H1 (cell line): ENCODE data around the gene APOL1. TPM values are rescaled to one million over a fixed set of nuclear protein-coding genes. Genes with fewer than 3 reads are reported as not detected.

Experiments
- CTCF ChIA-PET: fragments of 300-600 bp; sonication (Branson Sonifier 250); formaldehyde crosslinking; loops from one replicate; lab custom pipeline; 2021; ENCODE audit not compliant: partially characterized antibody; lab: Charles Lee
- POLR2A ChIA-PET: fragments of 300-600 bp; sonication (Branson Sonifier 250); formaldehyde crosslinking; loops from one replicate; lab custom pipeline; 2021; ENCODE audit warnings: inconsistent platforms; ENCODE audit not compliant: partially characterized antibody; lab: Charles Lee
- DNase-seq, 2 experiments: peaks; one replicate each; pipeline versions ENCODE4 v3.0.0 to v3.0.0-alpha.2; 2010 to 2022; ENCODE audit warnings: low spot score in 2 of 2, low read depth in 1 of 2, mixed read lengths in 1 of 2
- FAIRE-seq: peaks from 2 replicates; lab custom pipeline; 2011; peaks lifted over from hg19 to GRCh38; lab: Jason Lieb, UNC
- H2AFZ ChIP-seq: 2 replicates; pipeline ENCODE4 v1.8.1; 2012; ENCODE audit warnings: low read length, inconsistent platforms
- H2AK5ac ChIP-seq: 2 replicates; pipeline ENCODE4 v1.6.1; 2013; ENCODE audit warnings: low read depth, low read length
- H2BK120ac ChIP-seq: replicated peaks from 2 replicates; pipeline ENCODE3; 2013; ENCODE audit warnings: low read depth, low read length, inconsistent platforms
- H2BK12ac ChIP-seq: 2 replicates; pipeline ENCODE4 v1.6.1; 2013; ENCODE audit warnings: low read depth, low read length
- H2BK15ac ChIP-seq: 2 replicates; pipeline ENCODE4 v1.6.1; 2013; ENCODE audit warnings: low read length
- H2BK20ac ChIP-seq: 2 replicates; pipeline ENCODE4 v1.6.1; 2013; ENCODE audit warnings: low read length
- H2BK5ac ChIP-seq: 2 replicates; pipeline ENCODE4 v1.6.1; 2013; ENCODE audit warnings: low read depth, low read length
- H3K14ac ChIP-seq: 2 replicates; pipeline ENCODE4 v1.6.1; 2013; ENCODE audit warnings: inconsistent platforms; ENCODE audit not compliant: insufficient read length
- H3K18ac ChIP-seq: 2 replicates; pipeline ENCODE4 v1.6.1; 2013; ENCODE audit warnings: low read length; ENCODE audit errors: extremely low read depth
- H3K23ac ChIP-seq: 2 replicates; pipeline ENCODE4 v1.6.1; 2013; ENCODE audit warnings: inconsistent platforms; ENCODE audit not compliant: insufficient read length
- H3K23me2 ChIP-seq: 2 replicates; pipeline ENCODE4 v1.6.1; 2013; ENCODE audit warnings: low read depth, low read length
- H3K27ac ChIP-seq: 2 replicates; pipeline ENCODE4 v1.6.1; 2011; ENCODE audit warnings: low read depth, low read length, inconsistent platforms
- H3K27me3 ChIP-seq, 4 experiments: replicated peaks in 1 of 4; 1 replicate in 1 of 4; 2 replicates in 3 of 4; pipeline versions ENCODE4 v1.6.1 to v1.8.1; 2011 to 2013; ENCODE audit warnings: low read length in 3 of 4, mild to moderate bottlenecking in 3 of 4, inconsistent platforms in 2 of 4, mixed read lengths in 2 of 4, moderate library complexity in 1 of 4; ENCODE audit not compliant: control insufficient read depth in 3 of 4, insufficient read depth in 3 of 4; ENCODE audit errors: extremely low read depth in 1 of 4
- H3K36me3 ChIP-seq, 4 experiments: 2 replicates each; pipeline versions ENCODE4 v1.6.1 to v1.8.1; 2011 to 2013; ENCODE audit warnings: mild to moderate bottlenecking in 4 of 4, low read length in 3 of 4, moderate library complexity in 2 of 4, control low read depth in 1 of 4, inconsistent platforms in 1 of 4; ENCODE audit not compliant: insufficient read depth in 4 of 4, control insufficient read depth in 2 of 4
- H3K4ac ChIP-seq: replicated peaks from 2 replicates; pipeline ENCODE3; 2013; ENCODE audit warnings: low read length, low read depth, mixed read lengths, inconsistent platforms; ENCODE audit not compliant: insufficient read length
- H3K4me1 ChIP-seq, 4 experiments: replicated peaks in 1 of 4; 1 replicate in 1 of 4; 2 replicates in 3 of 4; pipeline versions ENCODE4 v1.6.1 to v1.8.1; 2011 to 2013; ENCODE audit warnings: low read length in 3 of 4, inconsistent platforms in 2 of 4, mixed read lengths in 1 of 4; ENCODE audit not compliant: insufficient read depth in 4 of 4, control insufficient read depth in 3 of 4
- H3K4me2 ChIP-seq, 2 experiments: 2 replicates each; pipeline versions ENCODE4 v1.6.1 to v1.8.1; 2011 to 2013; ENCODE audit warnings: low read depth in 2 of 2, low read length in 2 of 2, control low read depth in 1 of 2, inconsistent platforms in 1 of 2, mild to moderate bottlenecking in 1 of 2; ENCODE audit not compliant: insufficient read depth in 1 of 2
- H3K4me3 ChIP-seq, 4 experiments: fragments of 200-600, 300-600 bp in 1 of 4; sonication (generic), shearing (Covaris generic), sonication (Bioruptor Twin) in 1 of 4; 2 replicates each; pipeline versions ENCODE4 v1.5.1 to v1.8.1; 2011 to 2016; ENCODE audit warnings: low read length in 4 of 4, low read depth in 3 of 4, control low read depth in 2 of 4, inconsistent platforms in 2 of 4, mild to moderate bottlenecking in 2 of 4, mixed read lengths in 1 of 4, moderate library complexity in 1 of 4; ENCODE audit not compliant: insufficient read depth in 2 of 4; ENCODE audit errors: extremely low read depth in 1 of 4
- H3K56ac ChIP-seq: replicated peaks from 2 replicates; pipeline ENCODE3; 2013; ENCODE audit warnings: low read depth, mild to moderate bottlenecking, mixed read lengths, low read length, inconsistent platforms; ENCODE audit not compliant: insufficient read length
- H3K79me1 ChIP-seq: 2 replicates; pipeline ENCODE4 v1.6.1; 2013; ENCODE audit warnings: low read depth, low read length, control low read depth
- H3K79me2 ChIP-seq, 2 experiments: 2 replicates each; pipeline versions ENCODE4 v1.6.1 to v1.8.1; 2012 to 2013; ENCODE audit warnings: low read length in 2 of 2, mild to moderate bottlenecking in 2 of 2, inconsistent platforms in 1 of 2; ENCODE audit not compliant: insufficient read depth in 2 of 2, control insufficient read depth in 1 of 2
- H3K9ac ChIP-seq, 4 experiments: replicated peaks in 1 of 4; 1 replicate in 1 of 4; 2 replicates in 3 of 4; pipeline versions ENCODE4 v1.6.1 to v1.8.1; 2011 to 2013; ENCODE audit warnings: low read depth in 3 of 4, low read length in 3 of 4, control low read depth in 2 of 4, mild to moderate bottlenecking in 2 of 4, moderate library complexity in 2 of 4, inconsistent platforms in 1 of 4; ENCODE audit errors: extremely low read depth in 1 of 4
- H3K9me3 ChIP-seq, 2 experiments: 2 replicates each; pipeline versions ENCODE4 v1.6.1 to v1.8.1; 2012 to 2013; ENCODE audit warnings: mild to moderate bottlenecking in 2 of 2, moderate library complexity in 2 of 2, control low read depth in 1 of 2, inconsistent platforms in 1 of 2, low read depth in 1 of 2, low read length in 1 of 2, mixed read lengths in 1 of 2; ENCODE audit not compliant: insufficient read depth in 2 of 2
- H4K20me1 ChIP-seq, 2 experiments: replicated peaks in 1 of 2; 2 replicates each; pipeline versions ENCODE3 to v1.8.1; 2011 to 2013; ENCODE audit warnings: inconsistent platforms in 2 of 2, low read length in 2 of 2, mild to moderate bottlenecking in 1 of 2; ENCODE audit not compliant: insufficient read depth in 2 of 2, control insufficient read depth in 1 of 2
- H4K5ac ChIP-seq: 2 replicates; pipeline ENCODE4 v1.6.1; 2013; ENCODE audit warnings: low read length, low read depth, mixed read lengths, inconsistent platforms; ENCODE audit not compliant: insufficient read length
- H4K8ac ChIP-seq: 2 replicates; pipeline ENCODE4 v1.8.0; 2013; ENCODE audit warnings: mild to moderate bottlenecking, moderate library complexity, low read length, inconsistent platforms; ENCODE audit not compliant: insufficient read depth; ENCODE audit errors: extremely low read depth
- H4K91ac ChIP-seq: replicated peaks from 2 replicates; pipeline ENCODE3; 2013; ENCODE audit warnings: low read length, mixed read lengths, inconsistent platforms; ENCODE audit not compliant: insufficient read length
- BACH1 ChIP-seq: IDR thresholded peaks from 2 replicates; pipeline ENCODE4 v1.6.1; 2012; ENCODE audit warnings: low read length, improper control_type of control experiment
- BRCA1 ChIP-seq: IDR thresholded peaks from 2 replicates; pipeline ENCODE4 v1.6.1; 2012; ENCODE audit warnings: low read depth, low read length, improper control_type of control experiment
- CEBPB ChIP-seq: IDR thresholded peaks from 2 replicates; pipeline ENCODE4 v1.6.1; 2012; ENCODE audit warnings: low read depth, low read length
- CHD1 ChIP-seq: IDR thresholded peaks from 2 replicates; pipeline ENCODE4 v1.6.1; 2012; ENCODE audit warnings: low read depth, low read length, improper control_type of control experiment
- KDM5A ChIP-seq: fragments of 200-600 bp; IDR thresholded peaks from 2 replicates; pipeline ENCODE4 v1.7.1; 2012; ENCODE audit warnings: mild to moderate bottlenecking, low read length, inconsistent platforms, mixed read lengths
- POLR2AphosphoS5 ChIP-seq: IDR thresholded peaks from 2 replicates; pipeline ENCODE4 v1.6.1; 2011; ENCODE audit warnings: low read depth, low read length
- SIX5 ChIP-seq: IDR thresholded peaks from 2 replicates; pipeline ENCODE4 v1.6.1; 2011; ENCODE audit warnings: mild to moderate bottlenecking, low read depth, low read length
- SUZ12 ChIP-seq: fragments of 200-600 bp; sonication (generic); IDR thresholded peaks from 2 replicates; pipeline ENCODE4 v1.6.1; 2012; ENCODE audit warnings: mild to moderate bottlenecking, inconsistent platforms, low read length, moderate library complexity, mixed read lengths
- TCF12 ChIP-seq: IDR thresholded peaks from 2 replicates; pipeline ENCODE4 v1.6.1; 2011; ENCODE audit warnings: low read depth, mild to moderate bottlenecking, low read length
- WGBS, 2 experiments: shearing (Covaris generic) in 1 of 2; methylation state at CpG; one replicate each; pipeline versions ENCODE4 v1.1.6 to v1.1.7; 2013 to 2015; ENCODE audit warnings: low lambda C conversion rate in 2 of 2, mixed read lengths in 2 of 2, inconsistent platforms in 1 of 2, low coverage in 1 of 2, missing lambda C conversion rate in 1 of 2; ENCODE audit not compliant: insufficient replicate concordance in 2 of 2, insufficient coverage in 1 of 2, insufficient read length in 1 of 2; ENCODE audit errors: extremely low coverage in 1 of 2, missing lambda C conversion rate in 1 of 2; 5-methylcytosine and 5-hydroxymethylcytosine counted together
- polyA plus RNA-seq, 7 experiments: library from polyadenylated mRNA; depleted of rRNA in 3 of 7; stranded (reverse) in 5 of 7; unstranded in 2 of 7; fragments of >200 nt in 5 of 7; fragments of 200-250 nt in 2 of 7; gene quantifications; 1 replicate in 5 of 7; 2 replicates in 1 of 7; 4 replicates in 1 of 7; pipeline versions ENCODE4 v1.2.1 to v1.2.3, GENCODE V29; 2011 to 2013; ENCODE audit warnings: missing spikeins in 2 of 7, mixed read lengths in 2 of 7
- total RNA-seq: library from RNA; stranded (reverse); fragmentation: NEBNext Ultra II Directional; extraction: Animal tissue kit (Norgen Biotek cat#: 25700); gene quantifications from 2 replicates; pipeline ENCODE4 v1.2.1, GENCODE V29; 2021
- TF ChIP-seq, protein P1 (sequence below): IDR thresholded peaks from 2 replicates; pipeline ENCODE4 v1.6.1; 2012; ENCODE audit warnings: inconsistent platforms
- TF ChIP-seq, protein P2 (sequence below): IDR thresholded peaks from 2 replicates; pipeline ENCODE4 v1.6.1; 2012; ENCODE audit warnings: low read length, inconsistent platforms

APOL1 gene
- total and polyA plus RNA-seq, 2 of the 8 experiments (the other 6 are each of a cell fraction or from before 2014, with no cell fraction given): not detected

DNA sequence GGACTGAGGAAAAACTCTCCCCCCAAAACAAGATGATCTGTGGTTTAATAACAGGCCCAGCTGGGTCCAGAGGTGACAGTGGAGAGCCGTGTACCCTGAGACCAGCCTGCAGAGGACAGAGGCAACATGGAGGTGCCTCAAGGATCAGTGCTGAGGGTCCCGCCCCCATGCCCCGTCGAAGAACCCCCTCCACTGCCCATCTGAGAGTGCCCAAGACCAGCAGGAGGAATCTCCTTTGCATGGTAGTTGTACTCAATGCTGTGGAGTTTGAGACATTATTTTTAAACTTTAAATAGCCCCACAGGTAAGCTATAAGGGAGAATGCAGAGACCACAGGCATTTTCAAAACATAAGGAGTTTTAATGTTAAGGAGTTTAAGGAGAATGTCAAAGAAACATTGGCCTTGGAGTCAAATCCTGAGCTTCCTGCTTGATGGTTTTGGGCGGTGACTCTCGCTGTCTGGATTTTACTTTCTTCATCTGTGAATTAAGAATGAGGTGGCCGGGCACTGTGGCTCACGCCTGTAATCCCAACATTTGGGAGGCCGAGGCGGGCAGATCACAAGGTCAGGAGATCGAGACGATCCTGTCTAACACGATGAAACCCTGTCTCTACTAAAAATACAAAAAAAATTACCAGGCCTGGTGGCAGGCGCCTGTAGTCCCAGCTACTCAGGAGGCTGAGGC lies 6.8 kb downstream of the APOL1 start:
- Histone ChIP-seq H4K91ac (peak overlapping the region; percentile 49), H2BK15ac (no peak overlapping the region), H3K4me1 (peaks cover 7 to 14% (median 10%) of the 10 kb centered on the region in 4 experiments), H2BK120ac (peak overlapping the region; percentile 52), H4K5ac (no peak overlapping the region), H3K4me2 (peak overlapping the region; percentile 54 to 56), H3K4me3 (peak overlapping the region in 1 of 4 experiments; percentile 31; a peak in 1 of 8 replicates), H3K23me2 (no peaks in the 10 kb centered on the region), H2AK5ac (no peak overlapping the region), H4K20me1 (no peaks in the 10 kb centered on the region), H3K27ac (0 out of 2 replicates have a peak overlapping the region, but pooled peaks have one; percentile 9), H2BK5ac (no peak overlapping the region), H2AFZ (peak overlapping the region; percentile 77; the same call in 1 of the 2 replicates), H2BK12ac (0 out of 2 replicates have a peak overlapping the region, but pooled peaks have one; percentile 84), H3K9me3 (no peaks in the 10 kb centered on the region), H3K79me2 (no peaks in the 10 kb centered on the region), H3K79me1 (no peaks in the 10 kb centered on the region), H3K23ac (no peak overlapping the region), H3K27me3 (no peaks in the 10 kb centered on the region), H2BK20ac (no peak overlapping the region), H4K8ac (peak overlapping the region; percentile 37), H3K14ac (no peak overlapping the region), H3K9ac (no peak overlapping the region), H3K56ac (no peak overlapping the region), H3K18ac (peak overlapping the region; percentile 5; the same call in 1 of the 2 replicates), H3K4ac (no peak overlapping the region), H3K36me3 (no peaks in the 10 kb centered on the region)
- no peak for DNase-seq
- ChIA-PET CTCF (interaction anchor here (0.7 to 2.3 kb wide), 12 partner anchors 11 to 227 kb away, joined by 3 to 15 read pairs (median 3); partner anchors contain the start of gene APOL2), POLR2A (interaction anchor here (1.5 to 2.3 kb wide), 3 partner anchors 20 to 76 kb away, joined by 3 to 8 read pairs (median 3); partner anchors contain the start of gene APOL2)
- WGBS, 2 experiments: 75% methylated on average over 13 of the region's 14 CpGs; no CpG with 5 or more reads in 1 of the 2 experiments
- FAIRE-seq: no peak
- TF ChIP-seq CEBPB (no peak), KDM5A (no peak), SIX5 (no peak), BRCA1 (no peak), BACH1 (no peak), TCF12 (no peak), POLR2AphosphoS5 (no peak), SUZ12 (no peak), CHD1 (no peak)
- TF ChIP-seq, protein P1, sequence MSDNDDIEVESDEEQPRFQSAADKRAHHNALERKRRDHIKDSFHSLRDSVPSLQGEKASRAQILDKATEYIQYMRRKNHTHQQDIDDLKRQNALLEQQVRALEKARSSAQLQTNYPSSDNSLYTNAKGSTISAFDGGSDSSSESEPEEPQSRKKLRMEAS: no peak
- TF ChIP-seq, protein P2, sequence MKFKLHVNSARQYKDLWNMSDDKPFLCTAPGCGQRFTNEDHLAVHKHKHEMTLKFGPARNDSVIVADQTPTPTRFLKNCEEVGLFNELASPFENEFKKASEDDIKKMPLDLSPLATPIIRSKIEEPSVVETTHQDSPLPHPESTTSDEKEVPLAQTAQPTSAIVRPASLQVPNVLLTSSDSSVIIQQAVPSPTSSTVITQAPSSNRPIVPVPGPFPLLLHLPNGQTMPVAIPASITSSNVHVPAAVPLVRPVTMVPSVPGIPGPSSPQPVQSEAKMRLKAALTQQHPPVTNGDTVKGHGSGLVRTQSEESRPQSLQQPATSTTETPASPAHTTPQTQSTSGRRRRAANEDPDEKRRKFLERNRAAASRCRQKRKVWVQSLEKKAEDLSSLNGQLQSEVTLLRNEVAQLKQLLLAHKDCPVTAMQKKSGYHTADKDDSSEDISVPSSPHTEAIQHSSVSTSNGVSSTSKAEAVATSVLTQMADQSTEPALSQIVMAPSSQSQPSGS: no peak
